GM12878 (cell line): ENCODE data around the gene MYL6B. TPM values are rescaled to one million over a fixed set of nuclear protein-coding genes. Genes with fewer than 3 reads are reported as not detected.

Experiments used
- ATAC-seq: fragments of 200-7000 bp; cut with Tn5 transposase; 3 replicates; pipeline ENCODE4 v1.9.1; 2020; ENCODE audit warnings: mild to moderate bottlenecking, moderate library complexity
- BruUV-seq: library from RNA; stranded (reverse); fragments of 400-500 nt; replicated peaks from 2 replicates; lab custom pipeline; 2021; lab: Mats Ljungman, UMichigan
- CTCF ChIA-PET: fragments of 300-600 bp; sonication (Branson Sonifier 250); formaldehyde crosslinking; extraction: SDS; loops from one replicate; lab custom pipeline; 2021; ENCODE audit warnings: inconsistent platforms; lab: Yijun Ruan, JAX
- POLR2A ChIA-PET: fragments of 350-600 bp; formaldehyde crosslinking; extraction: SDS; loops from one replicate; lab custom pipeline; 2021; ENCODE audit warnings: inconsistent platforms; lab: Charles Lee
- RAD21 ChIA-PET: fragments of 300-600 bp; sonication (Branson Sonifier 250); formaldehyde crosslinking; loops from one replicate; lab custom pipeline; 2023; ENCODE audit warnings: antibody characterized with exemption; ENCODE audit not compliant: unreplicated experiment; lab: Charles Lee
- SMC1A ChIA-PET: fragments of 300-600 bp; sonication (Branson Sonifier 250); formaldehyde crosslinking; loops from one replicate; lab custom pipeline; 2023; ENCODE audit not compliant: unreplicated experiment, uncharacterized antibody; lab: Charles Lee
- DNase-seq: peaks from one replicate; pipeline ENCODE4 v3.0.0-alpha.2; 2011; ENCODE audit warnings: low read depth, low spot score
- FAIRE-seq: peaks from 3 replicates; lab custom pipeline; 2011; peaks lifted over from hg19 to GRCh38; lab: Jason Lieb, UNC
- H2AFZ ChIP-seq: 2 replicates; pipeline ENCODE4 v1.6.0; 2011; ENCODE audit warnings: low read depth, low read length, control low read depth; ENCODE audit not compliant: control insufficient read depth
- H3K27ac ChIP-seq: 2 replicates; pipeline ENCODE4 v1.5.1; 2011; ENCODE audit warnings: control low read depth; ENCODE audit not compliant: control insufficient read depth, insufficient read depth
- H3K27me3 ChIP-seq, 2 experiments: replicated peaks in 1 of 2; 2 replicates each; pipeline versions ENCODE4 v1.6.0 to v1.6.1; 2011; ENCODE audit warnings: low read length in 1 of 2; ENCODE audit not compliant: control insufficient read depth in 2 of 2, insufficient read depth in 2 of 2
- H3K36me3 ChIP-seq, 2 experiments: 2 replicates each; pipeline ENCODE4 v1.5.1; 2011; ENCODE audit warnings: low read length in 1 of 2; ENCODE audit not compliant: control insufficient read depth in 2 of 2, insufficient read depth in 2 of 2
- H3K4me1 ChIP-seq: 2 replicates; pipeline ENCODE4 v1.6.1; 2011; ENCODE audit warnings: mild to moderate bottlenecking, low read length, moderate library complexity, mixed read lengths; ENCODE audit not compliant: control insufficient read depth, insufficient read depth
- H3K4me2 ChIP-seq: 2 replicates; pipeline ENCODE4 v1.6.0; 2011; ENCODE audit warnings: control low read depth; ENCODE audit not compliant: control insufficient read depth, insufficient read depth
- H3K4me3 ChIP-seq: fragments of 200-600 bp; sonication (generic); 2 replicates; pipeline ENCODE4 v1.5.1; 2016
- H3K79me2 ChIP-seq: 2 replicates; pipeline ENCODE4 v1.6.0; 2011; ENCODE audit warnings: low read length; ENCODE audit not compliant: control insufficient read depth, insufficient read depth
- H3K9ac ChIP-seq: 2 replicates; pipeline ENCODE4 v1.8.0; 2011; ENCODE audit warnings: low read length, control low read depth, mixed read lengths; ENCODE audit not compliant: control insufficient read depth, insufficient read depth
- H3K9me3 ChIP-seq: replicated peaks from 3 replicates; pipeline ENCODE4 v1.5.1; 2011; ENCODE audit warnings: mild to moderate bottlenecking, low read length; ENCODE audit not compliant: control insufficient read depth, insufficient read depth
- H4K20me1 ChIP-seq: 2 replicates; pipeline ENCODE4 v1.6.0; 2011; ENCODE audit not compliant: control insufficient read depth, insufficient read depth
- E4F1 ChIP-seq: fragments of 450-650 bp; IDR thresholded peaks from 2 replicates; pipeline ENCODE4 v1.6.1; 2018; ENCODE audit warnings: borderline replicate concordance, mild to moderate bottlenecking; ENCODE audit not compliant: partially characterized antibody
- HDGF ChIP-seq: fragments of 450-650 bp; IDR thresholded peaks from 2 replicates; pipeline ENCODE4 v1.6.1; 2016; ENCODE audit warnings: antibody characterized with exemption
- MTA2 ChIP-seq: fragments of 450-650 bp; IDR thresholded peaks from 2 replicates; pipeline ENCODE4 v1.6.1; 2016; ENCODE audit warnings: low read depth, mild to moderate bottlenecking, moderate library complexity
- MYC ChIP-seq: IDR thresholded peaks from 2 replicates; pipeline ENCODE4 v1.6.1; 2011; ENCODE audit warnings: mild to moderate bottlenecking, low read length, moderate library complexity, inconsistent platforms; ENCODE audit not compliant: insufficient read depth, insufficient replicate concordance, insufficient read length, severe bottlenecking
- POU2F2 ChIP-seq: IDR thresholded peaks from 3 replicates; pipeline ENCODE4 v1.6.1; 2011; ENCODE audit warnings: low read depth, mild to moderate bottlenecking, low read length, borderline replicate concordance
- SMARCA5 ChIP-seq: fragments of 450-650 bp; IDR thresholded peaks from 2 replicates; pipeline ENCODE4 v1.6.1; 2017; ENCODE audit warnings: mild to moderate bottlenecking
- STAT1 ChIP-seq: fragments of 450-650 bp; conservative IDR thresholded peaks from 2 replicates; pipeline ENCODE4 v1.6.1; 2014; ENCODE audit warnings: antibody characterized with exemption, mild to moderate bottlenecking
- SUPT20H ChIP-seq: IDR thresholded peaks from 2 replicates; pipeline ENCODE4 v1.6.1; 2011; ENCODE audit warnings: low read depth, mild to moderate bottlenecking, low read length, moderate library complexity, borderline replicate concordance; ENCODE audit not compliant: control insufficient read depth
- TCF12 ChIP-seq: IDR thresholded peaks from 2 replicates; pipeline ENCODE4 v1.6.1; 2011; ENCODE audit warnings: low read depth, mild to moderate bottlenecking, low read length
- ZBED1 ChIP-seq: IDR thresholded peaks from 2 replicates; pipeline ENCODE4 v1.6.1; 2016; ENCODE audit warnings: borderline replicate concordance
- WGBS: methylation state at CpG from one replicate; pipeline ENCODE4 v1.1.6; 2016; ENCODE audit warnings: low lambda C conversion rate; ENCODE audit not compliant: insufficient replicate concordance, insufficient coverage; ENCODE audit errors: missing lambda C conversion rate; 5-methylcytosine and 5-hydroxymethylcytosine counted together
- in situ Hi-C: fragments of 300-500 bp; cut with MboI; formaldehyde crosslinking; loops from 9 replicates; pipeline ENCODE4 v1.14.3; 2018; ENCODE audit warnings: mixed read lengths
- intact Hi-C: fragments of 100-400 bp; cut with micrococcal nuclease; formaldehyde crosslinking; loops from one replicate; pipeline ENCODE4 v1.14.2; 2022; ENCODE audit not compliant: unreplicated experiment
- polyA plus RNA-seq, 11 experiments: library from polyadenylated mRNA; depleted of rRNA in 4 of 11; unstranded in 6 of 11; stranded (reverse) in 5 of 11; fragments of >200 nt; fragmentation: Nextera tagmentation in 4 of 11; fragmentation: Illumina TruSeq in 1 of 11; extraction: Ambion mirVana in 4 of 11; extraction: Trizol in 1 of 11; gene quantifications; 1 replicate in 1 of 11; 2 replicates in 10 of 11; pipeline versions ENCODE4 v1.2.1 to v1.2.3, GENCODE V29; 2011 to 2016; ENCODE audit warnings: inconsistent platforms in 2 of 11, missing spikeins in 2 of 11, low read depth in 1 of 11
- total RNA-seq, 4 experiments: library from RNA; depleted of rRNA in 3 of 4; stranded (reverse); fragments of >200 nt in 3 of 4; fragmentation: Illumina TruSeq in 1 of 4; extraction: Trizol in 1 of 4; gene quantifications; 2 replicates each; pipeline versions ENCODE4 v1.2.1 to v1.2.3, GENCODE V29; 2013 to 2021

The MYL6B gene
- total and polyA plus RNA-seq, 10 of the 15 experiments (the other 5 are each of a cell fraction or from before 2014, with no cell fraction given): 75.5 to 153 (median 114) TPM

GRCh38 chr12:56141946-56142784 lies 10.2 kb upstream of the MYL6B start:
- SMC1A ChIA-PET: interaction anchor here (0.6 to 1.3 kb wide), 3 partner anchors 12 to 201 kb away, joined by 3 read pairs; no protein-coding TSS in a partner anchor
- in situ Hi-C loops: no loop called here
- H3K4me2 ChIP-seq: no peak overlapping the region
- no peaks in the 10 kb centered on the region for H3K27me3 ChIP-seq
- no TSS peak for BruUV-seq
- no peak for TF ChIP-seq MTA2
- no peak for TF ChIP-seq SMARCA5
- TF ChIP-seq STAT1: no peak
- no peak for TF ChIP-seq E4F1
- no peak for TF ChIP-seq ZBED1
- TF ChIP-seq HDGF: no peak
- TF ChIP-seq TCF12: no peak
- TF ChIP-seq SUPT20H: no peak
- TF ChIP-seq MYC: no peak
- no peak for TF ChIP-seq POU2F2
- TF ChIP-seq, all 136 proteins: peak for 0
- peaks cover 19 to 24% of the 10 kb centered on the region in 2 experiments for H3K36me3 ChIP-seq
- H3K4me1 ChIP-seq: no peaks in the 10 kb centered on the region
- no peaks in the 10 kb centered on the region for H3K79me2 ChIP-seq
- intact Hi-C loops: no loop called here
- DNase-seq: no peak
- no peaks in the 10 kb centered on the region for H4K20me1 ChIP-seq
- H3K9ac ChIP-seq: no peak overlapping the region
- WGBS: 77% methylated on average over 19 of the region's 19 CpGs
- no peak overlapping the region for H3K27ac ChIP-seq
- no peak overlapping the region for H3K4me3 ChIP-seq
- H3K9me3 ChIP-seq: no peaks in the 10 kb centered on the region
- ChIA-PET POLR2A (interaction anchor here (1.0 to 2.2 kb wide), 5 partner anchors 8 to 47 kb away, joined by 3 to 6 read pairs (median 4); partner anchors contain the start of genes ESYT1 and SMARCC2), CTCF (interaction anchor here (1.1 to 2.0 kb wide), 3 partner anchors 14 to 50 kb away, joined by 3 to 4 read pairs (median 3); partner anchors contain the start of genes ESYT1 and SMARCC2), RAD21 (no interaction called here)
- FAIRE-seq: no peak
- H2AFZ ChIP-seq: no peak overlapping the region
- ATAC-seq: no peak
